H1 (cell line): ENCODE results near the gene SMARCC2.

ENCODE experiments used
- BACH1 ChIP-seq: IDR thresholded peaks from 2 replicates; pipeline ENCODE4 v1.6.1; 2012; ENCODE audit warnings: low read length, improper control_type of control experiment
- POLR2A ChIP-seq, 2 experiments: IDR thresholded peaks; 1 replicate in 1 of 2; 2 replicates in 1 of 2; pipeline ENCODE4 v1.6.1; 2011; ENCODE audit warnings: low read depth in 2 of 2, low read length in 2 of 2, mild to moderate bottlenecking in 2 of 2; ENCODE audit errors: control extremely low read depth in 1 of 2
- RFX5 ChIP-seq: IDR thresholded peaks from 2 replicates; pipeline ENCODE4 v1.6.1; 2011; ENCODE audit warnings: low read depth, low read length, improper control_type of control experiment, borderline replicate concordance
- USF2 ChIP-seq: IDR thresholded peaks from 2 replicates; pipeline ENCODE4 v1.6.1; 2011; ENCODE audit warnings: low read length, improper control_type of control experiment

- TF ChIP-seq USF2 (no peak), BACH1 (no peak), RFX5 (no peak), POLR2A (IDR thresholded peaks at IDR 0.05; ENCODE audit: control extremely low read depth in 1 of 2, low read depth in 2 of 2, low read length in 2 of 2) (no peak)
These were observed 13.6 kb upstream of the SMARCC2 start for GRCh38 chr12:56202838-56203237.
